ENCODE data around the gene ANKH. TPM values are rescaled to one million over a fixed set of nuclear protein-coding genes. Genes with fewer than 3 reads are reported as not detected.
A peak's percentile ranks its signal among the peaks of the same experiment; 100 is the strongest.

ANKH gene
- total RNA-seq, 1 experiment from 2014 or later = 16.9 TPM

DNA sequence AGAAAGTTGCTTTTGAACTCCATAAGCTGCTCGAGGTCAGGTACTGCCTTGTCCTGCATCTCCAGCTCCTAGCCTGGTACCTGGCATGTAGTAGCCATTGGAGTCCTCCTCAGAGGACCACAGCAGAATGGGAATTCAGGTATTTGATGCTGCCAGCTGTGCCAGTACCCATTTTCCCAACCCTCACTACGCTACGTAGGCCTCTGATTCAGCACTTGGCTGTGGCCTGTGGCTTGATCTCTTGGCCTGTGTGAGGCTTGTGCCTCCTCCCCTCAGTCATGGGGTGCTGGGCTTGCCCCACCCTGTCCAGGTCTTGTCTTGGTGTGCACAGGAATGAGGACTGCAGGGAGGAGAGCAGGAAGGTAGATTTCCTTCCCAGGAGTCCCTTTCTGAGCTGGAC is 195.3 kb downstream of the ANKH start:
- H3K27me3 Mint-ChIP-seq (ENCODE audit: low read depth) = no peaks in the 10 kb centered on the region
- ATAC-seq = no peak
- peaks cover 43% of the 10 kb centered on the region for H3K4me1 Mint-ChIP-seq
- no peak for DNase-seq (ENCODE audit: low spot score)
- no peak overlapping the region for H3K4me3 Mint-ChIP-seq
- no peak for TF ChIP-seq RELA (CRISPR knock-in tag; IDR thresholded peaks at IDR 0.05; ENCODE audit: borderline replicate concordance)
- no peak for TF ChIP-seq USF1 (CRISPR knock-in tag; IDR thresholded peaks at IDR 0.05)
- TF ChIP-seq, protein P1, sequence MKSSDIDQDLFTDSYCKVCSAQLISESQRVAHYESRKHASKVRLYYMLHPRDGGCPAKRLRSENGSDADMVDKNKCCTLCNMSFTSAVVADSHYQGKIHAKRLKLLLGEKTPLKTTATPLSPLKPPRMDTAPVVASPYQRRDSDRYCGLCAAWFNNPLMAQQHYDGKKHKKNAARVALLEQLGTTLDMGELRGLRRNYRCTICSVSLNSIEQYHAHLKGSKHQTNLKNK (CRISPR knock-in tag; IDR thresholded peaks at IDR 0.05) = no peak
- no peak for TF ChIP-seq ATF1 (CRISPR knock-in tag; IDR thresholded peaks at IDR 0.05)
- no peak for TF ChIP-seq GRHL2 (CRISPR knock-in tag; IDR thresholded peaks at IDR 0.05; ENCODE audit: insufficient replicate concordance, severe bottlenecking)
- TF ChIP-seq, protein P2, sequence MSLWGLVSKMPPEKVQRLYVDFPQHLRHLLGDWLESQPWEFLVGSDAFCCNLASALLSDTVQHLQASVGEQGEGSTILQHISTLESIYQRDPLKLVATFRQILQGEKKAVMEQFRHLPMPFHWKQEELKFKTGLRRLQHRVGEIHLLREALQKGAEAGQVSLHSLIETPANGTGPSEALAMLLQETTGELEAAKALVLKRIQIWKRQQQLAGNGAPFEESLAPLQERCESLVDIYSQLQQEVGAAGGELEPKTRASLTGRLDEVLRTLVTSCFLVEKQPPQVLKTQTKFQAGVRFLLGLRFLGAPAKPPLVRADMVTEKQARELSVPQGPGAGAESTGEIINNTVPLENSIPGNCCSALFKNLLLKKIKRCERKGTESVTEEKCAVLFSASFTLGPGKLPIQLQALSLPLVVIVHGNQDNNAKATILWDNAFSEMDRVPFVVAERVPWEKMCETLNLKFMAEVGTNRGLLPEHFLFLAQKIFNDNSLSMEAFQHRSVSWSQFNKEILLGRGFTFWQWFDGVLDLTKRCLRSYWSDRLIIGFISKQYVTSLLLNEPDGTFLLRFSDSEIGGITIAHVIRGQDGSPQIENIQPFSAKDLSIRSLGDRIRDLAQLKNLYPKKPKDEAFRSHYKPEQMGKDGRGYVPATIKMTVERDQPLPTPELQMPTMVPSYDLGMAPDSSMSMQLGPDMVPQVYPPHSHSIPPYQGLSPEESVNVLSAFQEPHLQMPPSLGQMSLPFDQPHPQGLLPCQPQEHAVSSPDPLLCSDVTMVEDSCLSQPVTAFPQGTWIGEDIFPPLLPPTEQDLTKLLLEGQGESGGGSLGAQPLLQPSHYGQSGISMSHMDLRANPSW (CRISPR knock-in tag; conservative IDR thresholded peaks at IDR 0.05; ENCODE audit: low read depth) = no peak
- no peak for TF ChIP-seq ZNF396 (CRISPR knock-in tag; IDR thresholded peaks at IDR 0.05; ENCODE audit: borderline replicate concordance)
- no peak for TF ChIP-seq SOX15 (CRISPR knock-in tag; IDR thresholded peaks at IDR 0.05)
- TF ChIP-seq CTCF (IDR thresholded peaks at IDR 0.05) = no peak
- peaks cover 12% of the 10 kb centered on the region for H3K36me3 Mint-ChIP-seq
- CTCF ChIA-PET = interaction anchor here (0.9 to 1.1 kb wide), 2 partner anchors 9 to 28 kb away, joined by 3 read pairs; no protein-coding TSS in a partner anchor
- H3K27ac Mint-ChIP-seq = 0 out of 2 replicates have a peak overlapping the region, but pooled peaks have one; percentile 36
- POLR2A ChIA-PET = no interaction called here
- no peaks in the 10 kb centered on the region for H3K9me3 Mint-ChIP-seq

- peaks cover 47% of the 10 kb centered on the region for H3K4me1 Mint-ChIP-seq
- CTCF ChIA-PET = interaction anchor here (0.9 to 1.1 kb wide), 2 partner anchors 10 to 27 kb away, joined by 3 read pairs; no protein-coding TSS in a partner anchor
Measured at GRCh38 chr5:14675865-14676300, 195.7 kb downstream of the ANKH start.

GRCh38 chr5:14674983-14675854 is 196.4 kb downstream of the ANKH start:
- POLR2A ChIA-PET = no interaction called here
- CTCF ChIA-PET = interaction anchor here (3.0 kb wide), 1 partner anchor 10 kb away, joined by 13 read pairs; no protein-coding TSS in a partner anchor

More at GRCh38 chr5:14675865-14676300, 195.7 kb downstream of the ANKH start:
- Mint-ChIP-seq H3K27me3 (ENCODE audit: low read depth) (no peaks in the 10 kb centered on the region), H3K36me3 (peaks cover 9% of the 10 kb centered on the region), H3K27ac (no peak overlapping the region), H3K4me3 (no peak overlapping the region), H3K9me3 (no peaks in the 10 kb centered on the region)
- TF ChIP-seq ZNF219 (CRISPR knock-in tag; IDR thresholded peaks at IDR 0.05; ENCODE audit: borderline replicate concordance) (no peak), RORB (CRISPR knock-in tag; IDR thresholded peaks at IDR 0.05) (no peak)
- DNase-seq (ENCODE audit: low spot score) (no peak), ATAC-seq (no peak)
- POLR2A ChIA-PET = no interaction called here

More at GRCh38 chr5:14674983-14675854, 196.4 kb downstream of the ANKH start:
- Mint-ChIP-seq H3K27ac (no peak overlapping the region), H3K9me3 (no peaks in the 10 kb centered on the region), H3K27me3 (ENCODE audit: low read depth) (no peaks in the 10 kb centered on the region), H3K36me3 (peaks cover 5% of the 10 kb centered on the region), H3K4me1 (peaks cover 48% of the 10 kb centered on the region), H3K4me3 (no peak overlapping the region)
- TF ChIP-seq ELF4 (CRISPR knock-in tag; IDR thresholded peaks at IDR 0.05; ENCODE audit: low read depth) (no peak), FOXP4 (CRISPR knock-in tag; IDR thresholded peaks at IDR 0.05) (no peak), MYBL2 (CRISPR knock-in tag; IDR thresholded peaks at IDR 0.05) (no peak), NFATC4 (CRISPR knock-in tag; IDR thresholded peaks at IDR 0.05) (no peak)
- TF ChIP-seq, protein P3, sequence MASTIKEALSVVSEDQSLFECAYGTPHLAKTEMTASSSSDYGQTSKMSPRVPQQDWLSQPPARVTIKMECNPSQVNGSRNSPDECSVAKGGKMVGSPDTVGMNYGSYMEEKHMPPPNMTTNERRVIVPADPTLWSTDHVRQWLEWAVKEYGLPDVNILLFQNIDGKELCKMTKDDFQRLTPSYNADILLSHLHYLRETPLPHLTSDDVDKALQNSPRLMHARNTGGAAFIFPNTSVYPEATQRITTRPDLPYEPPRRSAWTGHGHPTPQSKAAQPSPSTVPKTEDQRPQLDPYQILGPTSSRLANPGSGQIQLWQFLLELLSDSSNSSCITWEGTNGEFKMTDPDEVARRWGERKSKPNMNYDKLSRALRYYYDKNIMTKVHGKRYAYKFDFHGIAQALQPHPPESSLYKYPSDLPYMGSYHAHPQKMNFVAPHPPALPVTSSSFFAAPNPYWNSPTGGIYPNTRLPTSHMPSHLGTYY (CRISPR knock-in tag; IDR thresholded peaks at IDR 0.05) = no peak
- ATAC-seq (no peak), DNase-seq (ENCODE audit: low spot score) (no peak)
